ENCODE data around the gene STN1. TPM values are rescaled to one million over a fixed set of nuclear protein-coding genes. Genes with fewer than 3 reads are reported as not detected.

STN1 gene
- total RNA-seq, 1 experiment from 2014 or later: 26.9 TPM

DNA sequence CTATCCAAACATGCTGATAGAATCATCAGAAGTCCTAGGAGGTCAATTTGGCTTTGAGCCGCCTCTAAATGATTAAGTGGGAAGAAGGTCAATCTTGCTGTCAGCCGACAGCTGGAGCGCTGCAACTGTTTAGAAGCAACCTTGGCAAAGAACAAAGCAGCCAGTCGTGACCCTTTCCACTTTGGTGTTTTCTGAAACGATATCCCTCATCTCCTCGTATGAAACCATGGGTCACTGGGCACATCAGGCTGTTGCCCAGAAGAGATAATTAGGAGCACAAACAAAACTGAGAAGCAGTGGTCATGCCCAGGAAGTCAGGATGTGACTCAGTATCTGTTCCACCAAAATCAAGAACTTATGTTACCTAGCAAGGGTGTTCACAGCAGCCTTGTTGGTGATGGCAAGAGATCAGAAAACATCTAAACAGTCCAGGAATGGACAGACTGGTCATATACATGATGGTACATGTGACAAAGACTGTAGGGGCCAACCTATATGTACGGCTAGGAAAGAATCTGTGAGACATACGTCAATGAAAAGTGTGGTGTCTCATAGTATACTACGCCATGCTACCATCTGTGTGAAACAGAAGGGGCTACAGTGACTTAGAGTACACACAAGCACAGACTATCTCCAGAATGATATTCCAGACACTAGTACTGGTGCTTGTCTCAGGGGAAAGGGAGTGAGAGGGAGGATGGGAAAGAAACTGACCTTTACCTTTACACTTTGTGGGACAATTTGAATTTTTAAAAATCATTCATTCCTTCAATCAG, 22.4 kb downstream of the STN1 start:
- H3K36me3 ChIP-seq: peaks cover 11% of the 10 kb centered on the region
- H3K4me3 ChIP-seq: no peak overlapping the region
- peak overlapping the region; percentile 53 for H3K27ac ChIP-seq
- no peaks in the 10 kb centered on the region for H3K27me3 ChIP-seq (replicated peaks)
- peaks cover 31% of the 10 kb centered on the region for H3K4me1 ChIP-seq (replicated peaks)
- peak in 1 of 2 experiments; percentile 54 for DNase-seq (ENCODE audit: low read depth in 1 of 2, low spot score in 2 of 2)
- no peaks in the 10 kb centered on the region for H3K9me3 ChIP-seq (replicated peaks)

DNA sequence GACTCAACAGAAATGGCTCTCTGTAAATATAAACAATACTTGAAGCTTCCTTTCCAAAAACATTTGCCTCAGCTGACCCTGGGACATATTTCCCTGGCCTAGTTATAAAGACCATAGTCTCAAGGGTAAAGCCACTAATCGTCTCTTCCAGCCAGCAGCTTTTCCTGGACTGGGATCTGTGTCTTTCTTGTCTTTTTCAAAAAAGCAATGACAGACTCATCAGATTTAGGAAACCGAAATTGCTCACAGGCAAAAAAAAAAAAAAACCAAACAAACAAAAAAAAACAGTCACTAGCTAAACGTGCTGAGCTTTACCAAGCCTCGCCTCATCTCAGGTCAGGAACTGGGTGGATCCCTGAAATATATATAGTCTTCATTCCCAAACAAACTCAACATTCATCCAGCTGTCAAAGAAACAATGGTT, 23.5 kb downstream of the STN1 start:
- peak in 1 of 2 experiments; percentile 47 for DNase-seq (ENCODE audit: low read depth in 1 of 2, low spot score in 2 of 2)
- Histone ChIP-seq H3K4me1 (replicated peaks) (peaks cover 31% of the 10 kb centered on the region), H3K27me3 (replicated peaks) (no peaks in the 10 kb centered on the region), H3K36me3 (peaks cover 8% of the 10 kb centered on the region), H3K9me3 (replicated peaks) (no peaks in the 10 kb centered on the region), H3K27ac (peak overlapping the region; percentile 53), H3K4me3 (no peak overlapping the region)

DNA sequence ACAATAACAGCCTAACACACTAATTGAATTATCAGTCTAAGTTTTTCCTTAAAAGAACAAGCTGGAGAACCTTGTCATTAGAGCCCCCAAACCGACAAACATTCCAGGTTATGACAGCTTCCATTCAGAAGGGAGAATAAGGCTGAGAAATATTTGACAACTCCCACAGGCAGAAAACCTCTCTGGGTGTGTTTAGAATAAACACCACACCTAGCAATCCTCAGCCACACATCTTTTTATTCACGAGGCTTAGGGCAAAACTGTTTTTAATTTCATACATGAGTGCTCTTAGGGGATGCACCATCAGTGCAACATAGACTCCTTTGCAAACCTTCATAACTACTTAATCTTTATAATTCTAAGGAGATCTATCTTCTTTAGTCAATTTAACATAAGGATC, 24.2 kb downstream of the STN1 start:
- Histone ChIP-seq H3K4me3 (no peak overlapping the region), H3K27ac (peak overlapping the region; percentile 53; the same call in 1 of the 2 replicates), H3K36me3 (peaks cover 5% of the 10 kb centered on the region), H3K9me3 (replicated peaks) (no peaks in the 10 kb centered on the region), H3K27me3 (replicated peaks) (no peaks in the 10 kb centered on the region), H3K4me1 (replicated peaks) (peaks cover 32% of the 10 kb centered on the region)
- no peak for DNase-seq (ENCODE audit: low read depth in 1 of 2, low spot score in 2 of 2)

DNA sequence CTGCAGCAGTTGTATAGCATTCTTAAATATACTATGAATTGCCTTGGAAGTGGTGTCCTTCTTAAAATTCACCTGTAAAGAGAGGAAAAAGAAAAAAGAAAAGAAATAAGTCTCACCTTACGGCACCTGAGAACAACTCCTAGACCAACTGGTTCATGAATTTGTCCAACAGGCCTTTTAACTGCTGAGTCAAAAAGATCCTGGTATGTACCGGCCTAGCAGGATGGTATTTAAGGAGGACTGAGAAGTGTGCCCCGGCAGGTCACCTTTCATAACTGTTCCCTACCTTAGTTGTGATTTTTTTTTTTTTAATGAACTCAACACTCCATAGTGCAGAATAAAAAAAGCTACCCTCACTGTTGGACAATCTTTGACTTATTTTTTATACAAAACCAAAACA, 25.8 kb downstream of the STN1 start:
- peaks cover 45% of the 10 kb centered on the region for H3K4me1 ChIP-seq (replicated peaks)
- DNase-seq (ENCODE audit: low read depth in 1 of 2, low spot score in 2 of 2): no peak

DNA sequence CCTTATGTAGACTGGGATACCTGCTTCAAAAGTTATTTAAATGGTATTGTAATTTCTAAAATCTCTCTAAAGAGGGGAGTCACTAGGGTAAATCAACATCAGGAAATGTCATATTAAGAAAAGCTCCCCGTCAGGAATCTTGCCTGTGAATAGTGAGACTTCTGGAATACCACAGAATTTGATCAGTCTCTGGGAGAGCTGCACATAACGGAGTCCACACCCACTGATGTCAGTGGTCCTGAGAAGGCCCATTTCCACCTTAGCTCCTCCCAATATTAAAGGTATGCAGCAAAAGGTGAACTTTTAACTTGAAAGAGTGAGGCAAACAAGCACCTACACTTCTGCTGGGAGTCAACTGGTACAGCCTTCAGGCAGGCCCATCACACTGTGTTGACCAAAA, 27.3 kb downstream of the STN1 start:
- Histone ChIP-seq H3K9me3 (replicated peaks) (no peaks in the 10 kb centered on the region), H3K27ac (no peak overlapping the region), H3K4me3 (no peak overlapping the region), H3K36me3 (peaks cover 8% of the 10 kb centered on the region), H3K4me1 (replicated peaks) (peaks cover 37% of the 10 kb centered on the region), H3K27me3 (replicated peaks) (no peaks in the 10 kb centered on the region)
- DNase-seq (ENCODE audit: low read depth in 1 of 2, low spot score in 2 of 2): no peak

More for the DNA sequence above, 25.8 kb downstream of the STN1 start:
- Histone ChIP-seq H3K27ac (no peak overlapping the region), H3K9me3 (replicated peaks) (no peaks in the 10 kb centered on the region), H3K36me3 (peaks cover 5% of the 10 kb centered on the region), H3K4me3 (no peak overlapping the region), H3K27me3 (replicated peaks) (no peaks in the 10 kb centered on the region)

DNA sequence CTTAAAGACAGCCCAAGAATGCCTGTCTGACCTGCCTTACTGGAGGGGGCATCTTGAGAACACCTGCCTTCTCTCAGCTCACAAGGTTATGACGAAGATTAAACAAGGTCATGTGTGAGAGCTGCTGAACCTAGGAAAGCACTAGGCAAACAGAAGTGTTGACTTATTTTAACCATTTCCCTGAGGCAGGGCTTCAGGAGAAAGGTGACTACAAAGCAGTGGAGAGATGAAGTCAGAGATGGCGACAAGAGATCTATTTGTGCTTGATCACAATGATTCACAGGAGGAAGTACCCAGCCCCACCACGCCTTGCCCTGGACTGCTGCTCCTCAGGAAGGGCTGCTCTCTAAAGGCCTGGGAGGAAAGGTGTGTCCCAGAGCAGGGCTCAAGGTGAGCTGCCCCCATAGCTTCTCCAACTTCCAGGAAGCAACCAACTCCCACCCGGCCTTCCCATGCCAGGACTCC, 27.8 kb downstream of the STN1 start:
- no peak overlapping the region for H3K27ac ChIP-seq
- no peak for DNase-seq (ENCODE audit: low read depth in 1 of 2, low spot score in 2 of 2)
- H3K36me3 ChIP-seq: peaks cover 8% of the 10 kb centered on the region
- H3K27me3 ChIP-seq (replicated peaks): no peaks in the 10 kb centered on the region
- H3K4me1 ChIP-seq (replicated peaks): peaks cover 32% of the 10 kb centered on the region
- H3K4me3 ChIP-seq: no peak overlapping the region
- H3K9me3 ChIP-seq (replicated peaks): no peaks in the 10 kb centered on the region

DNA sequence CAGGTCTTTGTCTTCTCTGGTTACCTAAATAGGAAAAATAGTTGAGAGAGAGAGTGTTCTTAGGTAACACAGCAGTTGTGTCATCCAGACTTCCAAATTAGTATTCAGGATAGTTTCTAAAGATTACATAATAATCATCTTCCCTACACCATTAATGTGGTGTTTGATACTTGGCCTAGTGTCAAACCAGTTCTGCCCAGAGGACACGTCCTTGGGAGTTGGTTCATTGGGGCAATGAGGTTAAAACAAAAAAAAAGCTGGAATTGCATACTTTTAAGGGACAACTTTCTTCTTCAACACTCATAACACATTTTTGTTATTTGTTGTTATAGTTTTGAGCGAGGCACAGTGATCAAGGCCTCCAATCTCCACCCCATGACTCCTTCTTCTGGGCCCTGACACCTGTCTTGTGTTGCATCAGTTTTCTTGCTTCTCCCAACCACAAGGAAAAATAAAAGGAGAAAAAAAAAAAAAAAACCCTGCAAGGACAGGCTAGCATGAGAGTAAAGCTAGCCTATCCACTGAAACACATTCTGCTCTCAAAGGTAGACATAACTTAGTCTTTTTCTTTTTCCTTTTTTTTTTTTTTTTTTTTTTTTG, 28.8 kb downstream of the STN1 start:
- DNase-seq (ENCODE audit: low read depth in 1 of 2, low spot score in 2 of 2): no peak
- H3K27ac ChIP-seq: no peak overlapping the region
- peaks cover 8% of the 10 kb centered on the region for H3K36me3 ChIP-seq
- no peaks in the 10 kb centered on the region for H3K9me3 ChIP-seq (replicated peaks)
- H3K27me3 ChIP-seq (replicated peaks): no peaks in the 10 kb centered on the region
- peaks cover 22% of the 10 kb centered on the region for H3K4me1 ChIP-seq (replicated peaks)
- no peak overlapping the region for H3K4me3 ChIP-seq

DNA sequence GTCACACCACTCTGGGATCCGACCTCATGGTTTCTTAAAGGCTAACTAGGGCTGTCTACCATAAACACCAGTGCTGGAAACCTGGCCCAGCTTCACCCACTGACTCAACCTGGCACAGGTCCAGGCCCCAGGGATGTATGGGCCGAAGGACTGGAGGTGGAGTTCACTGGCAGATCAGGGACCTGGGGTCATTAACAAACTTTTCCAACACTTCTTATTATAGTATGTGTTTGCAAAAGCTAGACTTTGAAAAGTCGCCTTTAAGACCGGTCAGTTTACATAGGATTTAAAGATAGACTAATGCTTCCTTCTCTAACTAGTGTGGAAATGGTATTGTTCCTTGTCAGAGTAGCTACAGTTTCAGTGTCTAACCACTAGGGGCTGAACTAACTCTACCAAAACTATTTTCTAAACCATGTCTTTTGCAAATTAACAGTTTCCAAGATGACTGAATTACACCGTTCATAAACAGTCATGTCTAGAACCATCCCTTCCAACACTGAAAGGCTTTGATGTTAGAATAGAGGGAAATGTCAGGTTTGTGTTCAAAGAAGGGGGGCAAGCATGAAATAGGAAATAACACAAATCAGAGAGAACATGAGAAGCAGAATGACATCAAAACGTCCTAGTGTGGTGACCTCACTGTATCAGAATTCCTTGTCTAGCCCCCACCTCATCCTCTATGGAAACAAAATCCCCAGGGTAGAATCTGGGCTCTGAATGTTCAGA, 29.7 kb downstream of the STN1 start:
- Histone ChIP-seq H3K27ac (no peak overlapping the region), H3K9me3 (replicated peaks) (no peaks in the 10 kb centered on the region)
- peak; percentile 75 to 78 for DNase-seq (ENCODE audit: low read depth in 1 of 2, low spot score in 2 of 2)

DNA sequence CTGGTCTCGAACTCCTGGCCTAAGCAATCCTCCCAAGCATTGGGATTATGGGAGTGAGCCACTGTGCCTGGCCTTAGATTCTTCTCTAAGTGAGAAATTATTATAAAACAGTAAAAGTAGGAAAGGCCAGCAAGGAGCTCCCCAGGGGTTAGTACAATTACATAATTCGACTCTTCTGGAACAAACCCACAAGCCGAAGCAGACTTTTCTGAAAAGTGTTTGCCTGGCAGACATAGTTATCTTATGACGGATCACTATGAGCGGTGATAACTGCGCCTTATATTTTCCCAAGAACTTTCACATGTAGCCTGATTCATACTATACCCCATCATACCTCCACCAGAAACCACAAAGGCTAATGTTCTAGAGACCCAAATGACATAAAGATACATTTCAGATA, 32.4 kb downstream of the STN1 start:
- Histone ChIP-seq H3K4me3 (no peak overlapping the region), H3K27ac (no peak overlapping the region), H3K27me3 (replicated peaks) (no peaks in the 10 kb centered on the region), H3K36me3 (peaks cover 3% of the 10 kb centered on the region), H3K9me3 (replicated peaks) (no peaks in the 10 kb centered on the region), H3K4me1 (replicated peaks) (peaks cover 14% of the 10 kb centered on the region)
- no peak for DNase-seq (ENCODE audit: low read depth in 1 of 2, low spot score in 2 of 2)

More for the DNA sequence above, 29.7 kb downstream of the STN1 start:
- no peaks in the 10 kb centered on the region for H3K27me3 ChIP-seq (replicated peaks)
- peaks cover 14% of the 10 kb centered on the region for H3K4me1 ChIP-seq (replicated peaks)
- H3K4me3 ChIP-seq: no peak overlapping the region
- H3K36me3 ChIP-seq: peaks cover 8% of the 10 kb centered on the region

DNA sequence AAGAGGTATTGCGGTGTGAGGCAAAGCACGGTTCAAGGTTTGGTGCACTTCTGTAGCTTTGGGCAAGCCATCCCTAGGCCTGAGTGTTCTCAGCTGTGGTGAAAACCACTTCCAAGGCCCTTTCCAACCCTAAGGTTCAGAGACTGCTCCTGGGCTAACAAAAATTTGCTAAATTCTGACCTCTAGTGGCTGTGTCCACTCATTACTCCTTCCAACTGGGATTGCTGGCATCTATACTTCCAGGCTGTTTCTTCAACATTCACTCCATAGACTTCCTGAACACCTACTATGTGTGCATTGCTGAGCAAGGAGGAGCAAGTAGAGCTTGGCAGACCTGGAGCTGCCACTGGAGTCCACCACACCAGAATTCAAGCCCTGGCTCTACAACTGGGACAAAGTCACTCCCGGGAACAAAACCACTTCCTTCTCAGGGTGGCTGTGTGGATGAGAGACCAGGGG, 33.3 kb downstream of the STN1 start:
- peak in 1 of 2 experiments; percentile 42 for DNase-seq (ENCODE audit: low read depth in 1 of 2, low spot score in 2 of 2)
- H3K4me1 ChIP-seq (replicated peaks): peaks cover 14% of the 10 kb centered on the region
- peaks cover 3% of the 10 kb centered on the region for H3K36me3 ChIP-seq
- H3K27me3 ChIP-seq (replicated peaks): no peaks in the 10 kb centered on the region
- H3K27ac ChIP-seq: no peak overlapping the region
- H3K4me3 ChIP-seq: no peak overlapping the region
- no peaks in the 10 kb centered on the region for H3K9me3 ChIP-seq (replicated peaks)

DNA sequence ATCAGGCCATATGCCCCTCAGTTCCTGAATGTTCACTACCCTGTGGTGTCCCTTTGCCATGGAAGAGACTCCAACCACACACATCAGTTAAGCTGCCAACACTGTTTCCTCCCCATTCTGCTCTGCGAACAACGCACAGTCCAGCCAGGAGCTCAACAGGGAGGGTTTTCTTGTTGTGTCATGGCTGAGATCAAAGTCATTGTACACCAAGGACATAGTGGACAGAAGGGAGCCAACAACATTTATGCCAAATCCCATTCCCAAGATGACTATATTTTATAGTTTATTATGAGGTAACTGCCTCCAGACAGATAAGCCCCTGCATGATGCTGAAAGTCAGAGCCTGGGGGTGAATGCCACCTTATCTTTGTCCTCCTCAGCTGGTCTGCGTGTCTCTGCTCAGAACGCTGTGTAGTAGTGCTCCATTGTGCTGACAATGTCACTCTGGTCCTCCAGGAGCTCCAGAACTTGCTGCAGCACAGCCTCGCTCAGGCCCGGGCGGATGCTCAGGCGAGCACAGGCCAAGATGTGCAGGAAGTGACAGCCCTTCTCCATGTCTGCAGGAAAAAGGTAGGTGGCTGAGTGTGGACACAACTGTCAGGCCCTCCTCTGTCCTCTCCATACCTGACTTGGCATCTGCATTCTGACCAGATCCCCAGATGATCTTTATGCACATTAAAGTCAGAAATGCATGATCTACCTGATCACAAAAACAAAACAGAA, 35.5 kb downstream of the STN1 start:
- peaks cover 3% of the 10 kb centered on the region for H3K36me3 ChIP-seq
- H3K4me1 ChIP-seq (replicated peaks): no peaks in the 10 kb centered on the region
- H3K27me3 ChIP-seq (replicated peaks): no peaks in the 10 kb centered on the region
- no peaks in the 10 kb centered on the region for H3K9me3 ChIP-seq (replicated peaks)
- H3K4me3 ChIP-seq: no peak overlapping the region
- no peak overlapping the region for H3K27ac ChIP-seq
- DNase-seq (ENCODE audit: low read depth in 1 of 2, low spot score in 2 of 2): no peak

DNA sequence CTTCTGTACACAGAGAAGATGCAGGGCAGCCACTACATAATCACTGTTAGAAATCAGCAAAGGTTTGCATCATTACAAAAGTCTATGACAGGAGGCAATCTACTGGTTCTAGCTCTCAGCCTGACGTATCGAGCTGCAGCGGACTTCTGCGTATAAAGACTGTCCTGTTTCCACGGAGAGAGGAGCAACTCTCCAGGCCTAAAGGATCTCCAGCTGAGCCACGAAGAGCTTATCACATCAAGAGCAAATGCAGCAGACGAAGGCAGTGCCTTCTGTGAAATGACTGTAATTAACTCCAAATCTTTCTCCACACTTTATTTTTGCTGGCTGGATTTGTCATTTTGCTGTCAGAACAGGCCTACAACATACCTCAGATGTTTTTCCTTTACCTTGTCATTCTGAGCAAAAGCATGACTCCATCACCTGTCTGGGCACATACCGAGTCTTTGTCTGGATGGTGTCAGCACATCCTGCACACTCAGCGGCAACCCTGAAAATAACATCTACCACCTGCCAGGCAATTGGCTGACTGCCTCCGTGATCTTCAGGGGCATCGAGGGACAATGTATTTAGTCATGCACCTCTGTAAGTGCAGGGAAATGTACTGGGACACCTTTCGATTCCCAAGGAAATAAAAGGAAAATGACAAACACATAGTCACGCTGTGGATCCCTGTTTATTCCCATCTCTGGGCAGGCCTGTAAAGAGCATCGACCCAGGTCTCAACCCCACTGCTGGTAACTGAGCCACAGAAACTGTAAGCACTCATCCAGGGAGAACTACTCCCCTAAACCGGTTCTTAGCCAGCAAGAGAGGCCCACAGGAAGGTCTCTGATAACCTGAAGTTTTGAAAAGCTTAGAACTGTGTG, 36.3 kb downstream of the STN1 start:
- no peak overlapping the region for H3K27ac ChIP-seq
- no peaks in the 10 kb centered on the region for H3K27me3 ChIP-seq (replicated peaks)
- H3K4me1 ChIP-seq (replicated peaks): no peaks in the 10 kb centered on the region
- no peak for DNase-seq (ENCODE audit: low read depth in 1 of 2, low spot score in 2 of 2)
- no peak overlapping the region for H3K4me3 ChIP-seq
- no peaks in the 10 kb centered on the region; the same call in 1 of the 2 replicates for H3K36me3 ChIP-seq
- H3K9me3 ChIP-seq (replicated peaks): no peaks in the 10 kb centered on the region
